Astrocyte (in vitro differentiated cells and primary cell): ENCODE data around the gene SYT7. TPM values are rescaled to one million over a fixed set of nuclear protein-coding genes. Genes with fewer than 3 reads are reported as not detected.

Experiments used
- DNase-seq: peaks from one replicate; pipeline ENCODE4 v3.0.0-alpha.2; 2010; ENCODE audit warnings: low read depth
- FAIRE-seq: peaks from 2 replicates; lab custom pipeline; 2011; peaks lifted over from hg19 to GRCh38; lab: Jason Lieb, UNC
- H2AFZ ChIP-seq: 2 replicates; pipeline ENCODE4 v1.6.0; 2012; ENCODE audit warnings: low read depth, low read length, inconsistent platforms
- H3K27ac ChIP-seq: 2 replicates; pipeline ENCODE4 v1.5.1; 2011; ENCODE audit warnings: low read depth, low read length, inconsistent platforms
- H3K27me3 ChIP-seq: 2 replicates; pipeline ENCODE4 v1.6.0; 2011; ENCODE audit warnings: low read length, inconsistent platforms; ENCODE audit not compliant: insufficient read depth
- H3K36me3 ChIP-seq: 2 replicates; pipeline ENCODE4 v1.5.1; 2011; ENCODE audit warnings: low read length, inconsistent platforms; ENCODE audit not compliant: insufficient read depth
- H3K4me1 ChIP-seq: 2 replicates; pipeline ENCODE4 v1.5.1; 2011; ENCODE audit warnings: low read length, inconsistent platforms; ENCODE audit not compliant: insufficient read depth
- H3K4me2 ChIP-seq: 2 replicates; pipeline ENCODE4 v1.6.0; 2012; ENCODE audit warnings: low read length, inconsistent platforms
- H3K4me3 ChIP-seq: 2 replicates; pipeline ENCODE4 v1.5.1; 2011; ENCODE audit warnings: low read depth, mild to moderate bottlenecking, low read length, inconsistent platforms; ENCODE audit not compliant: insufficient read depth
- H3K79me2 ChIP-seq: 2 replicates; pipeline ENCODE4 v1.6.0; 2012; ENCODE audit warnings: mild to moderate bottlenecking, low read length, inconsistent platforms; ENCODE audit not compliant: insufficient read depth
- H3K9ac ChIP-seq: 2 replicates; pipeline ENCODE4 v1.6.0; 2012; ENCODE audit warnings: mild to moderate bottlenecking, low read length, inconsistent platforms
- H3K9me3 ChIP-seq: 2 replicates; pipeline ENCODE4 v1.5.1; 2012; ENCODE audit warnings: low read depth, mild to moderate bottlenecking, low read length, inconsistent platforms; ENCODE audit not compliant: insufficient read depth
- H4K20me1 ChIP-seq: 2 replicates; pipeline ENCODE4 v1.6.0; 2012; ENCODE audit warnings: low read length, inconsistent platforms; ENCODE audit not compliant: insufficient read depth
- H3K27ac Mint-ChIP-seq: one replicate; pipeline ENCODE4 v1.8.0; 2021; ENCODE audit warnings: mild to moderate bottlenecking, mixed read lengths; ENCODE audit not compliant: unreplicated experiment
- H3K27me3 Mint-ChIP-seq: one replicate; pipeline ENCODE4 v1.8.0; 2021; ENCODE audit warnings: low read depth, mixed read lengths; ENCODE audit not compliant: unreplicated experiment
- H3K36me3 Mint-ChIP-seq: one replicate; pipeline ENCODE4 v1.8.0; 2021; ENCODE audit warnings: low read depth, mixed read lengths; ENCODE audit not compliant: unreplicated experiment
- H3K4me1 Mint-ChIP-seq: one replicate; pipeline ENCODE4 v1.8.0; 2021; ENCODE audit warnings: low read depth, mixed read lengths; ENCODE audit not compliant: unreplicated experiment
- H3K4me3 Mint-ChIP-seq: one replicate; pipeline ENCODE4 v1.8.0; 2021; ENCODE audit warnings: mild to moderate bottlenecking, moderate library complexity, mixed read lengths; ENCODE audit not compliant: unreplicated experiment
- H3K9me3 Mint-ChIP-seq: one replicate; pipeline ENCODE4 v1.8.0; 2021; ENCODE audit warnings: mild to moderate bottlenecking, mixed read lengths; ENCODE audit not compliant: unreplicated experiment
- EZH2 ChIP-seq: IDR thresholded peaks from 2 replicates; pipeline ENCODE4 v1.6.1; 2012; ENCODE audit warnings: mild to moderate bottlenecking, low read length, inconsistent platforms; ENCODE audit not compliant: insufficient read depth
- total RNA-seq: library from RNA; stranded (reverse); gene quantifications from 2 replicates; pipeline ENCODE4 v1.2.1, GENCODE V29; 2021
- TF ChIP-seq, protein P1 (sequence below): IDR thresholded peaks from 2 replicates; pipeline ENCODE4 v1.5.1; 2011; ENCODE audit warnings: low read depth, mild to moderate bottlenecking, inconsistent platforms, low read length, moderate library complexity; ENCODE audit not compliant: insufficient read depth

Gene SYT7
- total RNA-seq, 1 donor from 2014 or later, result 3.7 TPM

DNA sequence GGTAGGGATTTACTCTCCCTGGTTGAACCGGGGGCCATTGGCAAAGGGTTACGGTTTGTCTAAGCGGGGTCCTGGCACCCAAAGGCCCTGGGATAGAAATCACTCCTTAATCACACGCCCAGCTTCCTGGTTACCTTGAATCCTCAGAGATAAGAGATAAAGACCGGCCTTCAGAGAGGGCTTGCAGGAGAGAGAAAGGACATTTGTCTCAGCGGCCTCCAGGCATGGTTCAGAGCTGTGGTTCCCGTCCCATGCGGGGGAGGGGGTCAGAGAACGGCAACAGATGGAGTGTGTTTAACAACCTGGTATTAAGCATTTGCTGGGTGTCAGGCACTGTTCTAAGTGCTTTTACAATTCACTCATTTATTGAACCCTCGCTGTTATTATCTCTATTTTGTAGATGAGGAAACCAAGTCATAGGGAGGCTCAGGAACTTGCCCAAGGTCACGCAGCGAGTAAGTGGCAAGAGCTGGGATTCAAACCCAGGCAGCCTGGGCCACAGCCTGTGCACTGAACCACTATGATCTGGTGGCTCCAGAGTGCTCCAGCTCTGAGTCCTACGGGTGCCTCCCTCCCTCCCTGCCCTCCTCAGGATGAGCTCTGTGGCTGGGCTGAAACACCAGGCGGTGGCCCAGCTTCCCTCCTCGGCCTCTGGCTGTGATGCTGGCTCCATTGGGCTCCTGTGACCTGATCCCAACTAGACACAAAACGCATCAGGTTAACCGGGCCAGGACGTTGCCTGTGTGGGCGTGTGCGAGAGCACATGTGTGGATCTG lies 53.7 kb downstream of the SYT7 start:
- Histone ChIP-seq H3K4me2 (no peak overlapping the region), H3K9me3 (no peaks in the 10 kb centered on the region), H3K79me2 (no peaks in the 10 kb centered on the region), H3K9ac (no peak overlapping the region), H3K4me1 (no peaks in the 10 kb centered on the region), H3K27me3 (peaks cover 37% of the 10 kb centered on the region), H3K4me3 (no peak overlapping the region), H3K36me3 (no peaks in the 10 kb centered on the region), H4K20me1 (no peaks in the 10 kb centered on the region), H2AFZ (no peak overlapping the region), H3K27ac (no peak overlapping the region)
- Mint-ChIP-seq H3K4me3 (no peak overlapping the region), H3K9me3 (no peaks in the 10 kb centered on the region), H3K27me3 (peaks cover 72% of the 10 kb centered on the region), H3K36me3 (peaks cover 6% of the 10 kb centered on the region), H3K4me1 (no peaks in the 10 kb centered on the region), H3K27ac (no peak overlapping the region)
- DNase-seq (no peak), FAIRE-seq (no peak)
- TF ChIP-seq EZH2, result no peak
- TF ChIP-seq, protein P1, sequence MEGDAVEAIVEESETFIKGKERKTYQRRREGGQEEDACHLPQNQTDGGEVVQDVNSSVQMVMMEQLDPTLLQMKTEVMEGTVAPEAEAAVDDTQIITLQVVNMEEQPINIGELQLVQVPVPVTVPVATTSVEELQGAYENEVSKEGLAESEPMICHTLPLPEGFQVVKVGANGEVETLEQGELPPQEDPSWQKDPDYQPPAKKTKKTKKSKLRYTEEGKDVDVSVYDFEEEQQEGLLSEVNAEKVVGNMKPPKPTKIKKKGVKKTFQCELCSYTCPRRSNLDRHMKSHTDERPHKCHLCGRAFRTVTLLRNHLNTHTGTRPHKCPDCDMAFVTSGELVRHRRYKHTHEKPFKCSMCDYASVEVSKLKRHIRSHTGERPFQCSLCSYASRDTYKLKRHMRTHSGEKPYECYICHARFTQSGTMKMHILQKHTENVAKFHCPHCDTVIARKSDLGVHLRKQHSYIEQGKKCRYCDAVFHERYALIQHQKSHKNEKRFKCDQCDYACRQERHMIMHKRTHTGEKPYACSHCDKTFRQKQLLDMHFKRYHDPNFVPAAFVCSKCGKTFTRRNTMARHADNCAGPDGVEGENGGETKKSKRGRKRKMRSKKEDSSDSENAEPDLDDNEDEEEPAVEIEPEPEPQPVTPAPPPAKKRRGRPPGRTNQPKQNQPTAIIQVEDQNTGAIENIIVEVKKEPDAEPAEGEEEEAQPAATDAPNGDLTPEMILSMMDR, result no peak

DNA sequence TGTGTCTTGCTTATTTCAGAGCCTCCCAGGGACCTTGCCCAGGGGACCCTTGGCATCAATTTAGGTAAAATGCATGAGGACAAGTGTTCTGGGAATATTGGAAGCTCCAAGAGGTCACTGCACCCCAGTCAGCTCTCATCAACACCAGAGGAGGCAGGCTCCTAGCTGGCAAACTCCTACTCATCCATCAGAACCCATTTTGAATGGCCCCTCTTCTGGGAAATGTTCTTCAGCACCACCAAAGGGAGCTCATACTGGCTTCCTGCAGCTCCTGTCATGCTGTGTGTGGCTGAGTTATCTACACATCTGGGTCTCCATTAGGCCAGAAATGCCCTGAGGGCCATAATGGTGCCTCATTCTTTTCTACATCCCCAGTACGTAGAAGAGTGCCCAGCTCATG lies 54.6 kb downstream of the SYT7 start:
- no peaks in the 10 kb centered on the region for H3K9me3 Mint-ChIP-seq
- H2AFZ ChIP-seq, result no peak overlapping the region
- H3K4me1 Mint-ChIP-seq, result no peaks in the 10 kb centered on the region
- no peak overlapping the region for H3K4me2 ChIP-seq
- H3K4me3 Mint-ChIP-seq, result no peak overlapping the region
- no peaks in the 10 kb centered on the region for H4K20me1 ChIP-seq
- DNase-seq (no peak), FAIRE-seq (no peak)
- H3K27me3 ChIP-seq, result peaks cover 37% of the 10 kb centered on the region
- H3K4me1 ChIP-seq, result no peaks in the 10 kb centered on the region
- no peaks in the 10 kb centered on the region for H3K9me3 ChIP-seq
- TF ChIP-seq EZH2, result no peak
- H3K4me3 ChIP-seq, result no peak overlapping the region
- no peak overlapping the region for H3K9ac ChIP-seq
- H3K36me3 ChIP-seq, result no peaks in the 10 kb centered on the region
- peaks cover 6% of the 10 kb centered on the region for H3K36me3 Mint-ChIP-seq
- H3K79me2 ChIP-seq, result no peaks in the 10 kb centered on the region
- H3K27ac ChIP-seq, result no peak overlapping the region
- no peak overlapping the region for H3K27ac Mint-ChIP-seq
- peaks cover 77% of the 10 kb centered on the region for H3K27me3 Mint-ChIP-seq

DNA sequence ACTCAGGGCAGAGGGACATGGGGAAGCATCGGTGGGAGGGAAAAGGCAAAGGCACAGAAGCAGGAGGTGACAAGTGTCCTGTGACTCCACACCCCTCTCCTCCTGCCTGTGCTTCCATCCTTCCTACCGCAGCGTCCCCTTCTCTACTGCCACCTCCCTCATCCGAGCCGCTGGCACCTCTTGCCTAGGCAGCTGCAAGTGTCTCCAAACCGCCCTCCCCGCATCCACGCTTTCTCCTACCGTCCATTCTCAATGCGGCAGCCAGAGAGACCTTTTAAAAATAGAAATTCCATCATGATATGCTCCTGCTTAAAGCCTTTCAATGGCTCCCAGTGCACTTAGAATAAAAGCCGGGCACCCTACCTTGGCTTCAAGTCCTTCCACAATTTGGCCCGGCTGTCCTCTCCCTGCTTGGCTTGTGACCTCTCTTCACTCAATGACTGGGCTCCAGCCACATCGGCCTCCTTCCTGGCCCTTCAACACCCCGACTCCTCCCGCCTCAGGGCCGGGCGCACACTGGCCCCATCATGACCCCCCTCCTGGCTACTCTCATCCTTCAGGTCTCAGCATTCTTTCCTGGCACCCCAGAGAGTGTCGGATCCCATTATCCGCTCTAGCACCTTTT lies 55.8 kb downstream of the SYT7 start:
- peaks cover 6% of the 10 kb centered on the region for H3K36me3 Mint-ChIP-seq
- Histone ChIP-seq H3K79me2 (no peaks in the 10 kb centered on the region), H4K20me1 (no peaks in the 10 kb centered on the region), H3K9me3 (no peaks in the 10 kb centered on the region), H3K4me2 (no peak overlapping the region), H3K36me3 (no peaks in the 10 kb centered on the region), H3K4me1 (no peaks in the 10 kb centered on the region), H3K4me3 (no peak overlapping the region), H2AFZ (no peak overlapping the region), H3K27me3 (peaks cover 30% of the 10 kb centered on the region), H3K27ac (no peak overlapping the region), H3K9ac (no peak overlapping the region)
- no peaks in the 10 kb centered on the region for H3K4me1 Mint-ChIP-seq
- DNase-seq (no peak), FAIRE-seq (no peak)
- no peak overlapping the region for H3K4me3 Mint-ChIP-seq
- H3K27ac Mint-ChIP-seq, result no peak overlapping the region
- TF ChIP-seq, protein P1, result no peak
- TF ChIP-seq EZH2, result no peak
- peaks cover 66% of the 10 kb centered on the region for H3K27me3 Mint-ChIP-seq
- H3K9me3 Mint-ChIP-seq, result no peaks in the 10 kb centered on the region
